NCI-H1105 treated with DMSO at 0.1 percent for 48 hours (cell line): ENCODE results near the gene HSFX2.
"Not testable (repeated sequence)": the region's sequence is repeated elsewhere in the genome, so short reads cannot be mapped to it uniquely, and the experiment has no call there.

Experiments
- DNase-seq: peaks from one replicate; lab custom pipeline; 2025; lab: John Stamatoyannopoulos, UW

HSFX2 gene

DNA sequence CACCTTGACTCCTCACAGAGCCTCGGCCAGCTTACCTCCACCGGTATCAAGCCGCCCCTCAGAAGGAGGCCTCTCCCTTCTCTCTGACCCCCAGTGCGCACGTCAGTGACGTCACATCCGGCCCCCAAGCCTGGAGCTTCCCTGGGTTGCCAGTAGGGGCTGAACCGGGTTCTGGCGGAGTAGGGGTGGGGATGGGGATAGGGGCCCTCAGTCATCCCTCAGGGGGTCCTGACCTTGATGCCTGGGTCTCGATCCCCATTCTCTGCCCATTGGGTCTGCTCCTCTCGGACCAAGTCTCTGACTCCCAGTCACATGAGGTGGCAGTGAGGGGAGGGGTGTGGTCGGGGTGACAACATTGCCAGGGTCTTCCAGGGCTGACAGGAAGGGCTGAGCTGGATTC, 7.8 kb downstream of the HSFX2 start, which contains the start of gene MAGEA9B:
Gene MAGEA9B, minus strand, starts transcription at position 101 of the 400 bp plus-strand sequence. CDS start 4,280 bp downstream, outside the sequence.
- not testable (repeated sequence) for DNase-seq

DNA sequence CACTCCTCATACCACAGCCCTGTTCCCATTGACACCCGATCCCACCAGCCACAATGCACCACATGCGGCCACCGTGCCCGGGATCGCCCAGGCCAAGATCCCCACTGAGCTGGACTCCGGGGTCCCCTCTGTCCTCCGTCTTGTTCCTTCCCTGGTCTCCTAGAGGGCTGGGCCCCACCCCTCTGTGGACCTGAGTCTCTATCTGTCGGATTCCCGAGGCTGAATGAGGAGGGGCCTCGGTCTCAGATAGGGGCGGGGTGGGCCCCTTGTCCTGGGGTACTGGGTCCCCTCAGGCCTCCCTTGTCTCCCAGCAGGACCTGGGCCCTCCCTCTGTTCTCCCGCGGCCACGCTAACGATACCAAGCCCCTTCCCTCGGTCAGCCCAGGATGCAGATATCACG, 9.5 kb downstream of the HSFX2 start:
- not testable (repeated sequence) for DNase-seq

DNA sequence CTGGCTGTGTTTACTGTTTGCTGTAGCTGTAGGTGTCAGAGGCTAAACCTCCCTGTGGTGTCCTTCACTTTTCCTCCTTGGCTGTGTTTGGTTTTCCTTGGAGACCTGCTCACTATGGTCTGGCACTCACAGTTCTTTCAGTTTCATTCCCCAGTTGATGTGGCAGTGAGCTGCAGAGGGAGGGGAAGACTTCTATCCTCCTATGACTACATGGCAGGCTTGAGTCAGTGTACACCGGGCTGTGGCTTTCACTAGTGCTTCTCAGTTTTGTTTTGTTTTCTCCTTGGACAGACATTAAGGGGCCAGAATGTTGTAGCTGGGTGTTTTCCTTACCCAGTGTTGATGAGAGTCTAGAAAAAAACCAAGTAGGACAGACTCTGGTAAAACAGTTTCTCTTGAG, 21.7 kb downstream of the HSFX2 start:
- DNase-seq = not testable (repeated sequence)

DNA sequence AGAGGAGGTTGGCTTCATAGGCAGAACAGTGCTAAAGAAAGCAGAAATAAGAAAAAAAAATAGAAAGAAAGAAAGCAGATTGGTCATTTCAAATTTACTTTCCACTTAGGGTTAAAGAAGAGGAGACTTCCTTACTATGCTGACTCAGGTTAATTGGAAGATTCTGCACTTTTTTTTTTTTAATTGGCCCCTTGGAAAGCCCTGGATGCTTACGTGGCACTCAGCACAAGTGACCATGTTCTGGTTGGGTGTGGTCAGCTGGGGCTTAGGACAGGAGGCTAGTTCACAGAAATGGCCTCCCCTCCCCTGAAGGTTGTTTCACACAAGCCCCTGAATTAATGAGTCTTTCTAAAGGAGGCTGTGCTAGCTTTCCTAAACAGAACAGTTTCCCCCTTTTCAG, 22.4 kb downstream of the HSFX2 start:
- no peak for DNase-seq

DNA sequence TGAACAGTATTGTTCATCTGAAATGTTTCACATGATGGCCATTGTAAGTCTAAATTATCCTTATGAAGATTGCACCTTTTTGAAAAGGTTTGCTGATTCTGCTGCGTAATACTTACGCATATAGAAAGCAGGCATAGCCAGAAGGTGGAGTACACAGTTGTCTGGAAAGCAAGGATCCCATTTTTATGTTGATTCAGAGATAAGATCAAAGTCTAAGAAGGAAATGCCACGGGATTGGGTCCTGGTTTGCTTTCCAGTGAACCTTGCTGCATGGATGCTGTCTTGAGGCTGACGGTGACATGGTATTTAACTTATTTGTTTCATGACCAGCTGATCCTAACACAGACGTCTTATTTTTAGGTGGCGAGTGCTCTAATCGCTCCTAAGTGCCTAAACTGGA, 23.3 kb downstream of the HSFX2 start:
- no peak for DNase-seq

DNA sequence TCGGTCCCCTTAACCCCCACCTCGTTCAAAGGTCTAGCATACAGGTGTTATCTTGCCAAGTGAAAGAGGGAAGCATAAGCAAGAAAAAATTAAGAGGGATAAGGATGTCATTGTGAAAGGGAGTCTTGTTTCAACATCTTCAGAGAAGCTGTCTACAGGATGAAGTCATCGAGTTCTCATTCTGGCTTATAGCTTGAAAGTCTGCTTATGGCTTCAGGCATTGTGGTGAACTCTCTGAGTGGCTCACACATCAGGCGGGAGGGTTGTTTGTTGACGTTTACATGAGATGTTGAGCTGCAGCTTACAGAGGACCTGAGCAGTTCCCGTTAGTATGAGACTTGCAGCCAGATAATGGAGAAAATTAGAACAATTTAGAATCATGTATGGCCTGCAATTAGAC, 24.4 kb downstream of the HSFX2 start:
- no peak for DNase-seq

DNA sequence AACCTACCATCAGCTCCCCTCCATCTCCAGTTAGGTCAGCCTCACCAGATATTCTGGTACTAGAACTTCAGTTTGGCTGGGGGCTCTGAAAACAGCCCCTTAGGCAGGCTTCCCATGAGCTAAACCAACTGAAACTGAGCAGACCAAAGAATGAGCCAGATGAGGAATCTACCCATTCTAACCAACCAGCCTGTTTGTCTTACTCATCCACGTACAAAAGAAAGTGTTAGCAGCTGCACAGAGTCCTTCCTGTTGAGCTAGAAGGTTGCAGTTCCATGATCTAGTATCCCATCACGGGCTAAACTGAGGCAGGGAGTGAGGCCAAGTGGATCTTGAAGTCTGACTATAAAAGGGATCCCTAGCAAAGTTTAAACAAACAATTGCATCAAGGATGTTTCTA, 25.3 kb downstream of the HSFX2 start:
- DNase-seq = no peak

DNA sequence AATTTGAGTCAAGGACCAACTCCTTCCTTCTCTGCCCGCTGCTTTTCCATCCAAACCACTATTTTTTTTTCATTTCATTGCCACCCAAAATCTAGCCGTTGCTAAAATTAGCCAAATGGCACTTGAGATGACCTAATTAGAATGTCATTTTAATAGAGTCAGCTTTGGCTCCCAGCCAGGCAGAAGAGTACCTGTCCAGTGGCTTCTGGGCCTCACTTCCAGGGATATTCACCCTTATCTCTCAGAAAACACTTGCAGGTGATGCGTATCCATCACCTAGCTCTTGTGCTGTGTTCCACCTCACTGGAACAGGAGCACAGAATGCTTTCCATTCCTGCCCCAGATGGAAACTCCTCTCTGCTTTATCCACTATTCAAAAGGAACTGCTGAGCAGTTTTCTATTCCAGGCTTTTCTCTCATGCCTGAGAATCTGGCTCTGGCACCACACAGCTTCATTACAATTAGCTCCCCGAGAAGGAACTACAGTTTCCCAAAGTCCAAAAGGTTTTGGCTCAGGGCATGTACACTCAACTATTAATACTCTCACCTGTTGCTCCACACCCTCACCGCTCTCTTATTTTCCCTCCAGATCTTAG, 26.3 kb downstream of the HSFX2 start:
- DNase-seq = peak; percentile 40

DNA sequence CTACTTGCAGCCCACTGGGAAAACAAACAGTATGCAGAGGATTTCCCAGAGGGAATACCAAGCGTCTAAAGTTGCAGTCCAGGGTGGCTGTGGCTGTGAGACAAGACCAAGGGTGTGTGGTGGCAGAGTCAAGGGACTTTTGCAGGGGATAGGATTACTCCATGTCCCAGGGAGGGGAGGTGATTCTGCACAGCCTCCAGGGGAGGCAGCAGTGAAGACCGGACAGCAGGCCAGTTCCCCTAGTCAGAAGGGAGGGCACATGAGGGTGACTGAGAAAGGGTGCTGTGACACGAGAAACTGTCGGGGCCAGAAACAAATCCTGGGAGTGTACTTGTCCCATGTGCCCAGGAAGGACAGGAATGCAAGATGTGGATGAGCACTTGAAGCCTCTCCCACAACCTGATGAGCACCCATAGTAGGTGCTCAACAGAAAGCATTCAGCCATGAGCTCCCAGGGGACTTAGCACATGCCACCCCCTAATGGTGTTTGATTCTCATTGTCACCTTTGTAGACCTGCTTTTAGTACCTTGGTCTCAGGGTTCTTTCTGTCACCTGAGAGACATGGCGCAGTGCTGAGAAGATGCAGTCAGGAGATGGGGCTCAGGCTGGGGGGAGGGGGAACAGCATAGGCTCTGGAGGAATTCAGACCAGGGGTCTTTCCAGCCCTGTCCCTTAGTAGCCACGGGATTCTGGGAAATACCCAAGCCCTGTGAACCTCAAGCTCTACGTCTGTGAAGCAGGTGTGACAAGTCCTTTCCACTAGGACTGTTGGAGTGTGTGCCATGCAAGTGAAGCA, 27.3 kb downstream of the HSFX2 start:
- no peak for DNase-seq

DNA sequence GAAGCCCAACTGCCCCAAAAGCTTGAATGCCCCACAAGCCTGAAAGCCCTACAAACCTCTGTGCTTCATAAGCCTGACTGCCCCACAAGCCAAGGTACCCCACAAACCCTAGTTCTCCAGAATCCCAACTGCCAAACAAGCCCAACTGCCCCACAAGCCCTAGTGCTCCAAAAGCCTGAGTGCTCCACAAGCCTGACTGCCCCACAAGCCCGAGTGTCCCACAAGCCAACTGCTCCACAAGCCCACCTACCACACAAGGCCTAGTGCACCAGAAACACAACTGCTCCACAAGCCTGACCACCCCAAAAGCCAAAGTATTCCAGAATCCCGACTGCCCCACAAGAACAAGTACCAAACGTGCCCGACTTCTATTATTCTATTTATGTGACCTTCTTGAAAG, 31.8 kb downstream of the HSFX2 start:
- no peak for DNase-seq

DNA sequence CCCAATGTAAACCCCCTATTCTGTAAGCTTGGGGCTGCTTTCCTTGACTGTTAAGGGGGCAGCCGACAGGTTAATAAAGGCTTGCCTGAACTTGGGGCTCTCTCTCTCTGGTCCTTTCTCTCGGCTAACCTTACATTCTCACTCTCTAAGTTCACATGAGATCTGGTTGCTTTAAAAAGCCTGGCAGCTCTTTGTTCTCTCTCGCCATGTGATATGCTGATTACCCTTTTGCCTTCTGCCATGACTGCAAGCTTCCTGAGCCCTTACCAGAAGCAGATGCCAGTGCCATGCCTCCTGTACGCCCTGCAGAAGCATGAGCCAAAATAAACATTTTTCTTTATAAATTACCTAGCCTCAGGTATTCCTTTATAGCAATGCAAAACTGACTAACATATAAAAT, 39.9 kb downstream of the HSFX2 start:
- DNase-seq = not testable (repeated sequence)

DNA sequence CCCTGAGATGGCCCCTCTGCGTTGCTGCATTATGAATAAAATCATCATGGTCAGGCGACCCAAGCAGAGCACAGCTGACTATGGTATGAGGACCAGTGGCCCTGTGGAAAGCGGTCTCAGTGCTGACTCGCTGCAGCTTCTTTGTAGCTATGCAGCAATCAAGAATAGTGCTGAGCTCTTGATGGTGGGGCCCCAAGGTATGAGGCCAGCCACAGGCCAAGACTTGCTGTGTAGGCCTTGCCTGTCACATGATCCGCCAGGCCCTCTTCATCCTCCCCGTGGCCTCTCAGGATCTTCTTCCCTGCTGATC, 43.2 kb downstream of the HSFX2 start:
- not testable (repeated sequence) for DNase-seq

DNA sequence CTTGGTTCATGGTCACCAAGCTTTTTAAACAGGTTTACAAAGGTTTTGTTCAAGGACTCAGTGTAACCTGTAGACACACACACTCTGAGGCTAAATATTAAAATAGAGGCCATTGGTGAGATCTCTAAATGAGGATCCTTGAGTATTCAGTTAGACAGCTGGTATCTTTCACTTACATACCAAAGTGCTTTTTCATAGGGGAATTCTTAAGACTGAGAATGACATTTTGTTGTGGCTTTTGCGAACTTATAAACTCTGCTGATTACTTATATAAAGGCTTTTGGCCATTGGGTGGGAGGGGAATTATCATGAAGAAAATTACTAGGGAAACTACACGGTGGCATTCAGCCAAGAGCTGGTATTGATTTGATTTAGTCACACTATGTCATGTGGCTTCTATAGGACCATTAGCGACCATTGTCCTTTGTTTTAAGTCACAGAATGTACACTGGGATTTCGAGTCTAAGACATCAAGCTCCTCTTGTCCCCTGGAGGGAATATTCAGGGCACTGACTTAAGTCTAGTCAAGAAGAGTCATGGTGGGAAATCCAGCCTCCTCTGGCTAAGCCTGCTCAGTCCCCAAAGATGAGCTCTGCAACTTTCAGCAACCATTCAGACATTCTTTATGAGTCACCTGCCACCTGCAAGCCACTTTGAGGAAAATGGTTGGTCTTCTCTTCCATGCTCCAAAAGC, 43.7 kb downstream of the HSFX2 start:
- not testable (repeated sequence) for DNase-seq

DNA sequence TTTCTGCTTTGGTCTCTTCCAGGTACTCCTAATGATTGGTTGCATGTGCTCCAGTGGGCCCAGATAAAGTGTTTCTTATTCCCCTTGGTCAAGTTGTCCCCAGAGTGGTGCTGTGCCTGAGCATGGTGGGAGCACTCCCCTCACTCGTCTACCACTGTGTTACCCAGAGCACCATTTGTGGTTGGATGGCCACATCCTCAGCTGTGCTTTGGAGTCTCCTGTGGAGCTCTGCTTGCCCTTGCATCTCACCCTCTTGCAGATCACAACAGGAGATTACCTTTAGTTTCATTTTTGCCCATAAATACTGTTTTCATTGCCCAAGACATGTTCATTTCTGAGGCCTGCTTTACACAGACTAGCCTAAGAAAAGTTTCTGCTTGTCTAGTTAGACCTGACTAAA, 44.7 kb downstream of the HSFX2 start:
- DNase-seq = not testable (repeated sequence)

DNA sequence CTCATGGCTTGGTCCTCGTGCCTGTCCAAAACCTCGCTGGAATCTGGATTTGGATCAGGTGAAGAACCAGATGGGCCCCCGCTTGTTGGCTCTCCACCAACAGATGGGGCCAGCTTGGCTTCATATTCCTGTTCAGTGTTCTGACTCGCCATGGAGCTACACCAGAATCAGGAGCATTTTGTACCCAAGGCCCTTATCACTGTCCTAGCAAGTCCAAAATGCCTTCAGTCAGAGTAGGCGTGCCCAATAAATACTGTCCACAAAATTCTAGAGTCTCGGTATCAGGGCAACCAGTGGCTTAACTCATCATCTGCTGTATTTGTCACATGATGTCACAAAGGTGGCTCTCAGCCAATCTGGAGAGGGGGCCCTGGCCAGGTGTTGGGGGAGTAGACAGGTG, 45.4 kb downstream of the HSFX2 start, which contains the start of gene HSFX3:
Gene HSFX3, minus strand, starts transcription at position 224 of the 400 bp plus-strand sequence. Its CDS starts 72 bp downstream, at position 152.
- not testable (repeated sequence) for DNase-seq

DNA sequence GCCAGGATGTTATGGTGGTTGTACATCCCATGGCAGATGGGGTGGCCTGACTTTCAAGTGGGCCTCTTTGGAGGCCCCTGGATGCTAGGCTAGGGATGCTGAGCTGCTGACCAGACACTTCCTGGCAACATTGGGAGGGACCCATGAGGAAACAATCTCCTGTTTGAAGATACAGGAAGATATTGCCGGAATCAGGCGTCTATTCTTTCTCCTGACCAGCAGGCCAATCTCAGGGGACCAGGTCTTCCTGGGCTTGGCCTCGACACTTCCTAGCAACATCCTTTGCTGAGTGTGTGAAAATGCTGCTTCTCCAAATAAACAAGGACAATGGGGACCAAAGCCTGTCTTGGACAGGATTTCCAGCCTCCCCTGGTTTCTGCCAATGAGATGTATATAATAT, 47.3 kb downstream of the HSFX2 start:
- DNase-seq = not testable (repeated sequence)

DNA sequence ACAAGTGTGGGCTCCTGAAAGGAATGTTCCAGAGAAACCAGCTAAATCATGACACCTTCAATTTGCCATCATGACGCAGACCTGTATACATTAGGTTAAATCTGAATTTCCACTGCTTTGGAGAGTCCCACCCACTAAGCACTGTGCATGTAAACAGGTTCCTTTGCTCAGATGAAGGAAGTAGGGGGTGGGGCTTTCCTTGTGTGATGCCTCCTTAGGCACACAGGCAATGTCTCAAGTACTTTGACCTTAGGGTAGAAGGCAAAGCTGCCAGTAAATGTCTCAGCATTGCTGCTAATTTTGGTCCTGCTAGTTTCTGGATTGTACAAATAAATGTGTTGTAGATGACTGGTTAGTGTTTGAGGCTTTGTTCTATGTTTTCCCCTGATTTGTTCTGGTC, 48.2 kb downstream of the HSFX2 start:
- not testable (repeated sequence) for DNase-seq

DNA sequence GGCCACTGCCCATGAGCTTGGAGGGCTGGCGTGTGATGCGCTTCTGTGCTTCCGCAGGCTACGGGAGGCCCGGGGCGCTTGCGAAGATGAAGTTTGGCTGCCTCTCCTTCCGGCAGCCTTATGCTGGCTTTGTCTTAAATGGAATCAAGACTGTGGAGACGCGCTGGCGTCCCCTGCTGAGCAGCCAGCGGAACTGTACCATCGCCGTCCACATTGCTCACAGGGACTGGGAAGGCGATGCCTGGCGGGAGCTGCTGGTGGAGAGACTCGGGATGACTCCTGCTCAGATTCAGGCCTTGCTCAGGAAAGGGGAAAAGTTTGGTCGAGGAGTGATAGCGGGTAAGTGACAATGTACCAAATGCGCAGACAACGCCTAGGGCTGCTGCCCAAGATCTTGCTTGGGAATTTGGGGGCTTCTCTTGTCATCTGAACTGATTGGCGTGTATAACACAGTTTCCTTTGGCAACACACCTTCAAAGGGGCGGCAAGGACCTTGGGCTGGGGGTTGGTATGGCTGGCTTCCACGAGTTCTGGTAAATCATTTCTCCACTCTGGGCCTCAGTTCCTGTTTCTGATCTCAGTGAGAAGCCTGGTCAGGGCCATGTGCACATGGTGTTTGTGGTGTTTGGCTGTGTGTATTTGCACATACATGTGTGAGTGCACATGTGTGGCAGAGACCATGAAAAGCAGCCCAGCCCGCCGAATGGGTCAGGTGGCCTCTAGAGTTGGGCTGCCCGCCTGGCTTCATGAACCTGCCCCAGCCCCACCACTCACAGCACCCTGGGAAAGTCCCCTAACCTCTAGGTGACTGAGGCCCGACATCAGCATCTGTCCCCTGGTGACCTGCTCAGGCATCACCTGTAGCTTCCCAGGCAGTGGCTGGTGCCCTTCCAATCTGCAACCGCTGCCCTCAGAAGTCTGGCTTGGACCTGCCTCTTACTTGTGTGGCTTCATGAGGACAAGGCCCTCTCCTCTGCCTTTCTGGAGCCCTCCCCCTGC, 49.3 kb downstream of the HSFX2 start:
- DNase-seq = not testable (repeated sequence)
